ENCODE results near the gene MSL2. TPM values are rescaled to one million over a fixed set of nuclear protein-coding genes. Genes with fewer than 3 reads are reported as not detected.

Gene MSL2
- total RNA-seq, 1 experiment from 2014 or later: 28.5 TPM

GRCh38 chr3:136186846-136187245 lies 9.3 kb downstream of the MSL2 start:
- intact Hi-C loops (cut with micrococcal nuclease; ENCODE audit: unreplicated experiment): no loop called here
- Mint-ChIP-seq H3K4me3 (ENCODE audit: unreplicated experiment) (no peak overlapping the region), H3K4me1 (ENCODE audit: low read depth, unreplicated experiment) (peaks cover 27% of the 10 kb centered on the region), H3K27me3 (ENCODE audit: insufficient read depth, unreplicated experiment) (no peaks in the 10 kb centered on the region), H3K36me3 (ENCODE audit: insufficient read depth, unreplicated experiment) (peaks cover 15% of the 10 kb centered on the region), H3K9me3 (ENCODE audit: unreplicated experiment) (no peaks in the 10 kb centered on the region), H3K27ac (ENCODE audit: unreplicated experiment) (no peak overlapping the region)
- no peaks in the 10 kb centered on the region for H3K36me3 ChIP-seq (ENCODE audit: control insufficient read depth, insufficient read depth, low read length)
- no peak for DNase-seq
- H3K27me3 ChIP-seq (replicated peaks; ENCODE audit: control insufficient read depth, insufficient read depth, low read length): no peaks in the 10 kb centered on the region
- H3K4me1 ChIP-seq: peaks cover 28% of the 10 kb centered on the region
- ChIA-PET CTCF (no interaction called here), POLR2A (interaction anchor here (0.6 to 1.0 kb wide), 2 partner anchors 9 to 59 kb away, joined by 3 to 4 read pairs; partner anchors contain the start of gene MSL2)
- TF ChIP-seq, protein P1, sequence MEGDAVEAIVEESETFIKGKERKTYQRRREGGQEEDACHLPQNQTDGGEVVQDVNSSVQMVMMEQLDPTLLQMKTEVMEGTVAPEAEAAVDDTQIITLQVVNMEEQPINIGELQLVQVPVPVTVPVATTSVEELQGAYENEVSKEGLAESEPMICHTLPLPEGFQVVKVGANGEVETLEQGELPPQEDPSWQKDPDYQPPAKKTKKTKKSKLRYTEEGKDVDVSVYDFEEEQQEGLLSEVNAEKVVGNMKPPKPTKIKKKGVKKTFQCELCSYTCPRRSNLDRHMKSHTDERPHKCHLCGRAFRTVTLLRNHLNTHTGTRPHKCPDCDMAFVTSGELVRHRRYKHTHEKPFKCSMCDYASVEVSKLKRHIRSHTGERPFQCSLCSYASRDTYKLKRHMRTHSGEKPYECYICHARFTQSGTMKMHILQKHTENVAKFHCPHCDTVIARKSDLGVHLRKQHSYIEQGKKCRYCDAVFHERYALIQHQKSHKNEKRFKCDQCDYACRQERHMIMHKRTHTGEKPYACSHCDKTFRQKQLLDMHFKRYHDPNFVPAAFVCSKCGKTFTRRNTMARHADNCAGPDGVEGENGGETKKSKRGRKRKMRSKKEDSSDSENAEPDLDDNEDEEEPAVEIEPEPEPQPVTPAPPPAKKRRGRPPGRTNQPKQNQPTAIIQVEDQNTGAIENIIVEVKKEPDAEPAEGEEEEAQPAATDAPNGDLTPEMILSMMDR (IDR thresholded peaks at IDR 0.05; ENCODE audit: insufficient read depth in 1 of 2, low read depth in 1 of 2, low read length in 1 of 2, severe bottlenecking in 1 of 2, unreplicated experiment in 1 of 2): no peak
- no peaks in the 10 kb centered on the region for H3K9me3 ChIP-seq
- no peak overlapping the region for H3K4me3 ChIP-seq (ENCODE audit: low read depth, low read length)
- no TSS peak for BruUV-seq (replicated peaks)

DNA sequence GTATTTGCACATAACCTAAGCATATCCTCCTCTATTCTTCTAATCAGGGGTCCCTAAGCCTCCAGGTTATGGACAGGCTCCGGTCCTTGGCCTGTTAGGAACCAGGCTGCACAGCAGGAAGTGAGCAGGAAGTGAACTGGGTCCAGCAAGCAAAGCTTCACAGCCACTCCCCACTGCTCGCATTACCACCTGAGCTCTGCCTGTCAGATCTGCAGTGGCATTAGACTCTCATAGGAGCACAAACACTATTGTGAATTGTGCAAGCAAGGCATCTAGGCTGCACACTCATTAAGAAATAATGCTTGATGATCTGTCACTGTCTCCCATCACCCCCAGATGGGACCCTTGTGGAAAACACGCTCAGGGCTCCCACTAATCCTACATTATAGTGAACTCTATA lies 9.8 kb downstream of the MSL2 start:
- Histone ChIP-seq H3K36me3 (ENCODE audit: control insufficient read depth, insufficient read depth, low read length) (no peaks in the 10 kb centered on the region), H3K9me3 (no peaks in the 10 kb centered on the region), H3K4me1 (peaks cover 28% of the 10 kb centered on the region), H3K27me3 (replicated peaks; ENCODE audit: control insufficient read depth, insufficient read depth, low read length) (no peaks in the 10 kb centered on the region), H3K4me3 (ENCODE audit: low read depth, low read length) (no peak overlapping the region)
- Mint-ChIP-seq H3K27me3 (ENCODE audit: insufficient read depth, unreplicated experiment) (no peaks in the 10 kb centered on the region), H3K27ac (ENCODE audit: unreplicated experiment) (no peak overlapping the region), H3K4me3 (ENCODE audit: unreplicated experiment) (no peak overlapping the region), H3K9me3 (ENCODE audit: unreplicated experiment) (no peaks in the 10 kb centered on the region), H3K36me3 (ENCODE audit: insufficient read depth, unreplicated experiment) (peaks cover 15% of the 10 kb centered on the region), H3K4me1 (ENCODE audit: low read depth, unreplicated experiment) (peaks cover 27% of the 10 kb centered on the region)
- peak in 1 of 2 experiments; percentile 21 for DNase-seq
- ChIA-PET POLR2A (interaction anchor here (0.6 to 1.0 kb wide), 2 partner anchors 10 to 60 kb away, joined by 3 to 4 read pairs; partner anchors contain the start of gene MSL2), CTCF (no interaction called here)
- intact Hi-C loops (cut with micrococcal nuclease; ENCODE audit: unreplicated experiment): no loop called here
- TF ChIP-seq, protein P1 (IDR thresholded peaks at IDR 0.05; ENCODE audit: insufficient read depth in 1 of 2, low read depth in 1 of 2, low read length in 1 of 2, severe bottlenecking in 1 of 2, unreplicated experiment in 1 of 2): no peak
- BruUV-seq (replicated peaks): no TSS peak

DNA sequence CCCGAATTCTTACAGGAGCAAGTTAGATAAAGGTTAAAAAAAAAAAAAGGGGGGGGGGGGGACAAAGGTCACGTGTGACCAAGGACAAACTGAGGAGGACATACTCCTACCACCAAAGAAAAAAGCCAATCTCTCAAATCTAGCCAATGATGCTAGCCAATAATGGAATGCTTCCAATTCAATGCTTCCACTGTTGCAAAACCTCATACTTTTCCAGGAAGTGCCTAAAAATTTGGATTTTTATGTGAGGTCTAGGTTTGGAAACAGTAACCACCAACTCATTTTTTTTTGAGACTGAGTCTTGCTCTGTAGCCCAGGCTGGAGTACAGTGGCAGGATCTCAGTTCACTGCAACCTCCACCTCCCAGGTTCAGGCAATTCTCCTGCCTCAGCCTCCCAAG lies 11.4 kb downstream of the MSL2 start:
- Mint-ChIP-seq H3K27ac (ENCODE audit: unreplicated experiment) (no peak overlapping the region), H3K27me3 (ENCODE audit: insufficient read depth, unreplicated experiment) (no peaks in the 10 kb centered on the region), H3K4me3 (ENCODE audit: unreplicated experiment) (no peak overlapping the region), H3K4me1 (ENCODE audit: low read depth, unreplicated experiment) (peaks cover 27% of the 10 kb centered on the region), H3K36me3 (ENCODE audit: insufficient read depth, unreplicated experiment) (peaks cover 10% of the 10 kb centered on the region), H3K9me3 (ENCODE audit: unreplicated experiment) (no peaks in the 10 kb centered on the region)
- no TSS peak for BruUV-seq (replicated peaks)
- Histone ChIP-seq H3K4me1 (peaks cover 18% of the 10 kb centered on the region), H3K9me3 (no peaks in the 10 kb centered on the region), H3K27me3 (replicated peaks; ENCODE audit: control insufficient read depth, insufficient read depth, low read length) (no peaks in the 10 kb centered on the region), H3K4me3 (ENCODE audit: low read depth, low read length) (no peak overlapping the region), H3K36me3 (ENCODE audit: control insufficient read depth, insufficient read depth, low read length) (no peaks in the 10 kb centered on the region)
- POLR2A ChIA-PET: interaction anchor here (0.5 to 0.6 kb wide), 2 partner anchors 12 to 22 kb away, joined by 3 read pairs; partner anchors contain the start of gene MSL2
- TF ChIP-seq, protein P1 (IDR thresholded peaks at IDR 0.05; ENCODE audit: insufficient read depth in 1 of 2, low read depth in 1 of 2, low read length in 1 of 2, severe bottlenecking in 1 of 2, unreplicated experiment in 1 of 2): no peak
- CTCF ChIA-PET: no interaction called here
- no peak for DNase-seq
- intact Hi-C loops (cut with micrococcal nuclease; ENCODE audit: unreplicated experiment): no loop called here

All from Caco-2 (cell line).